HL-60 (cell line): Measurements from ENCODE around the gene NACC2.

Experiments
- CTCF ChIP-seq: IDR thresholded peaks from one replicate; pipeline ENCODE4 v1.5.1; 2011; ENCODE audit warnings: low read length, control low read depth, inconsistent platforms; ENCODE audit not compliant: insufficient read depth
- GABPA ChIP-seq: IDR thresholded peaks from 2 replicates; pipeline ENCODE4 v1.6.1; 2012; ENCODE audit warnings: low read depth
- POLR2AphosphoS5 ChIP-seq: IDR thresholded peaks from 2 replicates; pipeline ENCODE4 v1.6.1; 2012; ENCODE audit warnings: low read depth
- SPI1 ChIP-seq: IDR thresholded peaks from 2 replicates; pipeline ENCODE4 v1.6.1; 2012; ENCODE audit warnings: low read depth, mild to moderate bottlenecking, borderline replicate concordance
- TF ChIP-seq, protein P1 (sequence below): IDR thresholded peaks from 2 replicates; pipeline ENCODE4 v1.6.1; 2012; ENCODE audit warnings: low read depth; ENCODE audit not compliant: insufficient replicate concordance

- no peak for TF ChIP-seq CTCF
- no peak for TF ChIP-seq POLR2AphosphoS5
- TF ChIP-seq, protein P1, sequence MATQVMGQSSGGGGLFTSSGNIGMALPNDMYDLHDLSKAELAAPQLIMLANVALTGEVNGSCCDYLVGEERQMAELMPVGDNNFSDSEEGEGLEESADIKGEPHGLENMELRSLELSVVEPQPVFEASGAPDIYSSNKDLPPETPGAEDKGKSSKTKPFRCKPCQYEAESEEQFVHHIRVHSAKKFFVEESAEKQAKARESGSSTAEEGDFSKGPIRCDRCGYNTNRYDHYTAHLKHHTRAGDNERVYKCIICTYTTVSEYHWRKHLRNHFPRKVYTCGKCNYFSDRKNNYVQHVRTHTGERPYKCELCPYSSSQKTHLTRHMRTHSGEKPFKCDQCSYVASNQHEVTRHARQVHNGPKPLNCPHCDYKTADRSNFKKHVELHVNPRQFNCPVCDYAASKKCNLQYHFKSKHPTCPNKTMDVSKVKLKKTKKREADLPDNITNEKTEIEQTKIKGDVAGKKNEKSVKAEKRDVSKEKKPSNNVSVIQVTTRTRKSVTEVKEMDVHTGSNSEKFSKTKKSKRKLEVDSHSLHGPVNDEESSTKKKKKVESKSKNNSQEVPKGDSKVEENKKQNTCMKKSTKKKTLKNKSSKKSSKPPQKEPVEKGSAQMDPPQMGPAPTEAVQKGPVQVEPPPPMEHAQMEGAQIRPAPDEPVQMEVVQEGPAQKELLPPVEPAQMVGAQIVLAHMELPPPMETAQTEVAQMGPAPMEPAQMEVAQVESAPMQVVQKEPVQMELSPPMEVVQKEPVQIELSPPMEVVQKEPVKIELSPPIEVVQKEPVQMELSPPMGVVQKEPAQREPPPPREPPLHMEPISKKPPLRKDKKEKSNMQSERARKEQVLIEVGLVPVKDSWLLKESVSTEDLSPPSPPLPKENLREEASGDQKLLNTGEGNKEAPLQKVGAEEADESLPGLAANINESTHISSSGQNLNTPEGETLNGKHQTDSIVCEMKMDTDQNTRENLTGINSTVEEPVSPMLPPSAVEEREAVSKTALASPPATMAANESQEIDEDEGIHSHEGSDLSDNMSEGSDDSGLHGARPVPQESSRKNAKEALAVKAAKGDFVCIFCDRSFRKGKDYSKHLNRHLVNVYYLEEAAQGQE = no peak
- no peak for TF ChIP-seq SPI1
- TF ChIP-seq GABPA = no peak
Observed at GRCh38 chr9:135976531-135976930, 118.6 kb downstream of the NACC2 start.
